Right cardiac atrium (tissue), 5 donors: Measurements from ENCODE around the gene THBS1. TPM values are rescaled to one million over a fixed set of nuclear protein-coding genes. Genes with fewer than 3 reads are reported as not detected.

Experiments
- ATAC-seq, 2 donors: fragments of 200-7000 bp; cut with Tn5 transposase; one replicate each; pipeline versions ENCODE4 v1.8.0 to v1.9.1; 2020; ENCODE audit warnings: moderate library complexity in 2 of 2, mild to moderate bottlenecking in 1 of 2
- DNase-seq, 3 donors: peaks; one replicate each; pipeline ENCODE4 v3.0.0-alpha.2; 2020
- H3K27ac ChIP-seq: one replicate; pipeline ENCODE4 v1.5.1; 2013; ENCODE audit warnings: mild to moderate bottlenecking, low read length, control low read depth, moderate library complexity
- H3K27me3 ChIP-seq: one replicate; pipeline ENCODE4 v1.6.1; 2013; ENCODE audit not compliant: control insufficient read depth, insufficient read depth
- H3K4me1 ChIP-seq: one replicate; pipeline ENCODE4 v1.6.1; 2013; ENCODE audit warnings: low read length; ENCODE audit not compliant: control insufficient read depth, insufficient read depth
- H3K4me3 ChIP-seq: one replicate; pipeline ENCODE4 v1.5.1; 2013; ENCODE audit warnings: low read length, control low read depth
- H3K9me3 ChIP-seq: one replicate; pipeline ENCODE4 v1.6.1; 2013; ENCODE audit warnings: low read length; ENCODE audit not compliant: control insufficient read depth
- WGBS: extraction: QIAGEN DNeasy Blood & Tissue Kit; methylation state at CpG from one replicate; pipeline ENCODE4 v1.1.7; 2013; 5-methylcytosine and 5-hydroxymethylcytosine counted together
- intact Hi-C, 4 donors: fragments of 100-400 bp; cut with DNase I; formaldehyde crosslinking; loops; one replicate each; pipeline versions ENCODE4 v1.11.0 to v1.14.0; 2022 to 2023
- polyA plus RNA-seq: library from polyadenylated mRNA; stranded (reverse); fragments of 200-250 nt; gene quantifications from one replicate; pipeline ENCODE4 v1.2.3, GENCODE V29; 2013
- total RNA-seq, 4 donors: library from RNA; stranded (reverse); fragmentation: NEBNext Ultra II Directional; extraction: Animal tissue kit (Norgen Biotek cat#: 25700); gene quantifications; one replicate each; pipeline ENCODE4 v1.2.1, GENCODE V29; 2021
- donor health status: healthy with polysubstance abuse.
- donor health status: DM: no; HTN: yes; CAD: no.
- donor health status: DM: no; HTN: no; CAD: no.
- donor health status: DM: no; HTN: yes; CAD: no; lungs with severe emphysema.
- donor health status: DM: yes; HTN: yes; CAD: no.

The THBS1 gene
- total and polyA plus RNA-seq, 5 donors, result 31.3 to 462 (median 38.8) TPM

GRCh38 chr15:39639037-39639436, 58.2 kb downstream of the THBS1 start:
- whole genome bisulfite sequencing, result 89% methylated on average over 1 of the region's 1 CpG
- DNase-seq (no peak), ATAC-seq (no peak)
- H3K27ac ChIP-seq, result no peak overlapping the region
- H3K4me1 ChIP-seq, result no peaks in the 10 kb centered on the region
- H3K4me3 ChIP-seq, result no peak overlapping the region
- no peaks in the 10 kb centered on the region for H3K27me3 ChIP-seq
- intact Hi-C loops, result no loop called here
- H3K9me3 ChIP-seq, result no peaks in the 10 kb centered on the region

- intact Hi-C loops, result no loop called here
- ATAC-seq (no peak), DNase-seq (no peak)
- WGBS, result 78% methylated on average over 3 of the region's 3 CpGs
- no peak overlapping the region for H3K4me3 ChIP-seq
- H3K27ac ChIP-seq, result no peak overlapping the region
- no peaks in the 10 kb centered on the region for H3K9me3 ChIP-seq
- H3K4me1 ChIP-seq, result no peaks in the 10 kb centered on the region
- H3K27me3 ChIP-seq, result no peaks in the 10 kb centered on the region
Observed at GRCh38 chr15:39640665-39641064, 59.8 kb downstream of the THBS1 start.

DNA sequence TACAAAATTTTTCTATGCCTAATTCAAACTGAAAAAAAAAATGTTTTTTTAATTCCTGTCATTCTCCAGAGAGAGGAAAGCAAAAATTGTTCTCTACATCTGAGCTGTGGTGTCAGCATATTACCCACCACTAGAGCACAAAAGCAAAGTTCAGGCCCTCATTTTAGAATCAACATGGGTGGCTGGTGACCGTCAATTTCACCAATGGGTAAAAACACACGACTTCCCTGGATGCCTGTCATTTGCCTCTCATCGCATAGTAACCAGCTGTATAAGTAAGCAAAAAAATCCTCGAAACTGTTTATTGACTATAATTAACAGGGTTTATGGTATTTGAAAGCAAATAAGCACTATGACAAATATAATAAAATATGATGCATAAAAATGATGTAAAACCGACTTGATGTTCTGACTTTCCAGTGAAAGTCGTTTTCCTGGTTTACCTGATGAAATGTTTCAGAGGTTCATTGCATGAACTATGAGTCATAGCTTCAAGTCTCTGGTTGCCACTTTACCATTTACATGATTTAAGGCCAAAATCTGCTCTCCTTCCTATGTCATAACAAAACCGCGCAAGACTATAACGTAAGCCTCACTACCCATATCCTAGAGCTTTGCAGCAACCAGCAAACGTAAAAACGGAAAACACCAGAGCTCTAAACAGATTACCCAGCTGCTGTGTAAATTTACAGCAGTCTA, 60.5 kb downstream of the THBS1 start:
- no peak for DNase-seq
- Histone ChIP-seq H3K27me3 (no peaks in the 10 kb centered on the region), H3K27ac (no peak overlapping the region), H3K4me1 (no peaks in the 10 kb centered on the region), H3K4me3 (no peak overlapping the region), H3K9me3 (no peaks in the 10 kb centered on the region)
- no peak for ATAC-seq
- intact Hi-C loops, result no loop called here
- WGBS, result 87% methylated on average over 11 of the region's 11 CpGs

GRCh38 chr15:39642011-39642640, 61.2 kb downstream of the THBS1 start:
- intact Hi-C loops, result no loop called here
- no peaks in the 10 kb centered on the region for H3K9me3 ChIP-seq
- DNase-seq (no peak), ATAC-seq (no peak)
- H3K4me3 ChIP-seq, result no peak overlapping the region
- WGBS, result 60% methylated on average over 5 of the region's 5 CpGs
- H3K27me3 ChIP-seq, result no peaks in the 10 kb centered on the region
- H3K27ac ChIP-seq, result no peak overlapping the region
- no peaks in the 10 kb centered on the region for H3K4me1 ChIP-seq

DNA sequence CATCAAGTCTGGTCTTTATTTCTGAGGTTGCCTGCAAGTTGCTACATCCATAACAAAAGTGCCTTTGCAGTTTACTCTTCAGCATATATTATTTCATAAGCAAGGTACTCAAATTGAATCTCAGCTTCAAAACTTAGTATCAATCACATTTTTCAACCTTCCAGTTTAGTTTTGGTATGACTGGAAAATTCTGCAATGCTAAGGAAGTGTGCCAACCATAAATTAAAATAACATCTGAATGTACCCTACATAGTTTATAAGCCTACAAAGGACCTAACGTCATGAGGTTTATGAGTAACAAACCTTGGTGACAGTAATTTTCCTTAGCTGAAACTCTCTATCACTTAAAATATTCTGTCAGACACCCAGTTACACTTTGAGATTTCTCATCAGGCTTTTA, 62.8 kb downstream of the THBS1 start:
- H3K4me1 ChIP-seq, result no peaks in the 10 kb centered on the region
- intact Hi-C loops, result no loop called here
- ATAC-seq, result no peak
- no peaks in the 10 kb centered on the region for H3K27me3 ChIP-seq
- no peak overlapping the region for H3K4me3 ChIP-seq
- WGBS, result 91% methylated on average over 1 of the region's 1 CpG
- H3K9me3 ChIP-seq, result no peaks in the 10 kb centered on the region
- no peak for DNase-seq
- H3K27ac ChIP-seq, result no peak overlapping the region

GRCh38 chr15:39644136-39644535, 63.3 kb downstream of the THBS1 start:
- H3K4me3 ChIP-seq, result no peak overlapping the region
- no peak for ATAC-seq
- H3K27ac ChIP-seq, result no peak overlapping the region
- no peaks in the 10 kb centered on the region for H3K27me3 ChIP-seq
- no peaks in the 10 kb centered on the region for H3K4me1 ChIP-seq
- intact Hi-C loops, result no loop called here
- DNase-seq, result no peak
- no peaks in the 10 kb centered on the region for H3K9me3 ChIP-seq
- WGBS, result 77% methylated on average over 13 of the region's 13 CpGs

DNA sequence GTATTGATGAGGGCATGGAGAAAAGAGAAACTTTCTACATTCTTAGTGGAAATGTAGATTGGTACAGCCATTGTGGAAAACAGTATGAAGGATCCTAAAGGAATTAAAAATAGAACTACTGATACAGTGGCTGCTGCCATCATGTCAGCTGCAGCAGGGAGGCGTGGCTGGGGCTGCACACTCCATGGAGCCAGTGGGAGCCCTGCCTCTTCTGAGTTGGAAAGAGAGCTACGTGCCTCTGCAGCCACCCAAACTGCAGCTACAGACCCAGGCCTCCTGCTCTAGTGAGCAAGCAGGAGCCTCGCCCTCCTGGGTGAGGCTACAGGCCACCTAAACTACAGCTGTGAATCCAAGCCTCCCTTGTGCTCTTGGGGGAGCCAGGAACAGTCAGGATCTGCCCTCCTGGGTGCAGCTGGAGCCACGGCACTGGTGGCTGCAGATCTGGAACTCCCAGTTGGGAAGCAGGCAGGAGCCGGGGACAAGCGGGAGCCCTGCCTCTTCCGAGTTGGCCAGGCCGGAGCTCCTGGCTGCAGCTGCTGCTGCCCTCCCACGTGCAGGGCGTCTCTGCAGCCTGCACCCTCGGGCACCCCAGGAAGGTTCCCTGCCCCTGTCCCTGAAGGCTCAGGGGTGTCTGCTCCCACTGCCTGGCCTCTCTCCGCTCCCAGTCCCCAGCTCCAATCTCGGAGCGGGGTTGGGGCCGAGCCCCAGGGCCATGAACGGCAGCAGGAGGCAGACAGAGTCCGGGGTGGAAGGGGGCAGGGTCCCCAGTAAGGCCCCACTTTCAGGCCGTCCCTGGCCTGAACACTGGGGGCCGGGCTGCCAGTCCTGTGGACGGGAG, 64.5 kb downstream of the THBS1 start:
- intact Hi-C loops, result no loop called here
- Histone ChIP-seq H3K4me3 (no peak overlapping the region), H3K9me3 (no peaks in the 10 kb centered on the region), H3K4me1 (no peaks in the 10 kb centered on the region), H3K27ac (peak overlapping the region; percentile 5), H3K27me3 (no peaks in the 10 kb centered on the region)
- ATAC-seq (peak; percentile 25 to 71), DNase-seq (peak in 2 of 3 donors; percentile 70 to 73)
- 80% methylated on average over 20 of the region's 20 CpGs for WGBS

DNA sequence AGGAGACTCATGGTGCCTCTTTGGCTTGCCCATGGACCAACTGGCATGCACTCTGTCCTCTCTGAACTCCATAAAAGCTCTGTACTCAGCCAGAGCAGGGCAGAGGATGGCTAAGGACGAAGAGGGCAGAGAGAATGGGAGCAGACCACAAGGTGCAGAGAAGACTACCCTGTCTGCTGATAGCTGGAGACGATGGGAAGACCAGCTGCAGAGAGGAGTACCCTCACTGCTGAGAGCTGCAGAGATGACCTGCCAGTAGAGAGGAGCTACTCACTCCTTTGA, 65.0 kb downstream of the THBS1 start:
- Histone ChIP-seq H3K9me3 (no peaks in the 10 kb centered on the region), H3K27me3 (no peaks in the 10 kb centered on the region), H3K27ac (no peak overlapping the region), H3K4me3 (no peak overlapping the region), H3K4me1 (no peaks in the 10 kb centered on the region)
- no peak for DNase-seq
- intact Hi-C loops, result no loop called here
- WGBS, result 88% methylated on average over 2 of the region's 2 CpGs
- no peak for ATAC-seq

DNA sequence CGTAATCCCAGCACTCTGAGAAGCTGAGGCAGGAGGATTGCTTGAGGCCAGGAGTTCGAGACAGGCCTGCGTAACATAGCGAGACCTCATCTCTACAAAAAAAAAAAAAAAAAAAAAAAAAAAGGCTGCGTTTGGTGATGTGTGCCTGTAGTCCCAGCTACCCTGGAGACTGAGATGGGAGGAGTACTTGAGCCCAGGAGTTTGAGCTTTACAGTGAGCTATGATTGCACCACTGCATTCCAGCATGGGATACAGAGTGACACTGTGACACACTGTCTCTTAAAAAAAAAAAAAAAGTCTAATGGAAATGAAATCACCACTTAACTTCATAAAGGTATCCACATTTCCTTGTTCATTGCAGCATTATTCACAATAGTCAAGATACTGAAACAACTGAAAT, 65.5 kb downstream of the THBS1 start:
- WGBS, result over 99% methylated on average over 5 of the region's 5 CpGs
- intact Hi-C loops, result no loop called here
- no peaks in the 10 kb centered on the region for H3K27me3 ChIP-seq
- DNase-seq, result no peak
- H3K9me3 ChIP-seq, result no peaks in the 10 kb centered on the region
- no peak overlapping the region for H3K4me3 ChIP-seq
- H3K27ac ChIP-seq, result no peak overlapping the region
- no peaks in the 10 kb centered on the region for H3K4me1 ChIP-seq
- ATAC-seq, result no peak
